Smooth muscle cell (in vitro differentiated cells): ENCODE measurements around the gene E2F4. TPM values are rescaled to one million over a fixed set of nuclear protein-coding genes. Genes with fewer than 3 reads are reported as not detected.
A peak's percentile ranks its signal among the peaks of the same experiment; 100 is the strongest.

Experiments
- DNase-seq: peaks from one replicate; lab custom pipeline; 2025; ENCODE audit not compliant: unreplicated experiment; lab: John Stamatoyannopoulos, UW
- H2AFZ ChIP-seq: fragments of 200-600 bp; sonication (generic); 2 replicates; pipeline ENCODE4 v1.6.0; 2016; ENCODE audit warnings: antibody characterized with exemption, low read depth, mild to moderate bottlenecking
- H3F3A ChIP-seq: fragments of 200-600 bp; sonication (generic); 2 replicates; pipeline ENCODE4 v1.6.0; 2017; ENCODE audit warnings: antibody characterized with exemption, low read depth
- H3K27ac ChIP-seq: fragments of 200-600 bp; sonication (generic); 2 replicates; pipeline ENCODE4 v1.5.1; 2016; ENCODE audit warnings: low read depth, mild to moderate bottlenecking
- H3K27me3 ChIP-seq: fragments of 200-600 bp; sonication (generic); 2 replicates; pipeline ENCODE4 v1.6.1; 2016; ENCODE audit warnings: low read depth, mild to moderate bottlenecking
- H3K36me3 ChIP-seq: fragments of 200-600 bp; sonication (generic); 2 replicates; pipeline ENCODE4 v1.5.1; 2016; ENCODE audit warnings: low read depth
- H3K4me1 ChIP-seq: fragments of 200-600 bp; sonication (generic); 2 replicates; pipeline ENCODE4 v1.5.1; 2016; ENCODE audit warnings: low read depth
- H3K4me2 ChIP-seq: fragments of 200-600 bp; sonication (generic); 2 replicates; pipeline ENCODE4 v1.6.0; 2016; ENCODE audit warnings: mild to moderate bottlenecking
- H3K4me3 ChIP-seq: fragments of 200-600 bp; sonication (generic); 2 replicates; pipeline ENCODE4 v1.5.1; 2016; ENCODE audit warnings: mild to moderate bottlenecking
- H3K79me2 ChIP-seq: fragments of 200-600 bp; sonication (generic); 2 replicates; pipeline ENCODE4 v1.6.0; 2016; ENCODE audit warnings: low read depth, mild to moderate bottlenecking
- H3K9ac ChIP-seq: fragments of 200-600 bp; sonication (generic); 2 replicates; pipeline ENCODE4 v1.6.0; 2016; ENCODE audit warnings: low read depth
- H3K9me3 ChIP-seq: fragments of 200-600 bp; sonication (generic); replicated peaks from 2 replicates; pipeline ENCODE4 v1.5.1; 2016; ENCODE audit warnings: low read depth
- H4K20me1 ChIP-seq: fragments of 200-600 bp; sonication (generic); 2 replicates; pipeline ENCODE4 v1.6.0; 2016; ENCODE audit warnings: low read depth
- WGBS: methylation state at CpG from one replicate; pipeline ENCODE4 v1.1.7; 2016; ENCODE audit warnings: low lambda C conversion rate; 5-methylcytosine and 5-hydroxymethylcytosine counted together
- polyA plus RNA-seq: library from polyadenylated mRNA; unstranded; fragments of >200 nt; fragmentation: Nextera tagmentation; extraction: Ambion mirVana; gene quantifications from 2 replicates; pipeline ENCODE4 v1.2.1, GENCODE V29; 2016
- total RNA-seq: library from RNA; depleted of rRNA; stranded (reverse); fragments of >200 nt; gene quantifications from 2 replicates; pipeline ENCODE4 v1.2.3, GENCODE V29; 2014
- TF ChIP-seq, protein P1 (sequence below): fragments of 200-600 bp; sonication (generic); IDR thresholded peaks from 2 replicates; pipeline ENCODE4 v1.5.1; 2017; ENCODE audit warnings: borderline replicate concordance, mild to moderate bottlenecking, antibody characterized with exemption; ENCODE audit not compliant: insufficient read depth, poor library complexity, severe bottlenecking

The E2F4 gene
- total and polyA plus RNA-seq, 2 experiments from 2014 or later, result 49.9 to 53.8 TPM

DNA sequence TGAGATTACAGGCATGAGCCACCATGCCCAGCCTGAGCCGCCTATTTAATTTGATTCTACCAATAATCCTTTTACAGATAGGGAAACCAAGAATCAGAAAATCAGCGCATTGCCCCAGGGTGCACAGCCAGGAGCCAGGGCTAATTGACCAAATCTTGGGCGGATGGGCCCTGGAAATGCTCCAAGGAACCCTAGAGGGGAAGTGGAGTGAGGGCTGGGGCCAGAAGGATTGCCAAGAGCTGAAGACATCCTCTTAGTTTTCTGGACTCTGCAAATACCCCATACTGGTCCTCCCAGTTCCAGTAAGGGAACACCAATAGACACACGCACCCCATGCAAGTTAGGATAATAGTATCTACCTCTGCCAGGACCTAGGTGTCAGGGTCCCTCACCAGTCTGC lies 51.5 kb downstream of the E2F4 start:
- Histone ChIP-seq H3K9ac (peak overlapping the region; percentile 79), H3K27ac (peak overlapping the region; percentile 97)

DNA sequence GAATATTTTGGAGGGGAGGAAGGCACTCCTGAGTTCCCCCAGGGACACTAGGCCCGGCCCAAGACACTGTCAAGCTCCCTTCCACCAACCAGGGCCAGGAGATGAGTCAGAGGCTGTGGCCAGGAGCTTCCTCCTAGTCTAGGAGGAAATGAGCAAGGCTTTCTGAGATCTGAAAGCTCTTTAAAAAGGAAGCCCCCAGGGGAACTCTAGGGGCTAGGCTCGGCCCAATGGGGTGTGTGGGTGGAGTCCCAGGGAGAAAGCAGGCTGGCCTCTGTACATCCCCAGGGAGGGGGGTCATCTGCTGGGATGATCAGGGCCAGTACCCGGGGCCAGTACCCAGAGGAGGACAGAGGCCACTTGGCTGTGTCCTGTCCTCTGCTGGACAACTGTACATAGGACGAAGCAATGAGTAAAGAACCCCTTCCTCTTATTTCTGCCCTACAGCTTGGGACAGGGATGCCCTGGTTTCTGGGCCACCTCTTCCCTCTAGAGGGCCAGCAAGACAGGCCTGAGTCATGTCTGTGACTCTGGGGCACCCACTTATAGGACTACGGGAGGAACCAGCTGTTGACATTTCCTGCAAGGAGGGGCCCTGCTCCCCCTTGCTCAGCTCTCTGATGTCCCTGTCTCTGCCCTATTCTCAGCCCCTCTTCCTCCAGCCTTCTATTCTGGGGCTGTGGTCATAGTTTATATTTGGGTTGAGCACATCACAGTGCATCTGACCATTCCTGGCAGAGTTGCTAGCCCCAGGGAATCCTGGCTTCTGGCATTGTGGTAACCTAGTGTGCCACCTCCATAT lies 52.6 kb downstream of the E2F4 start:
- H2AFZ ChIP-seq, result no peak overlapping the region
- peak overlapping the region; percentile 99 for H3K4me2 ChIP-seq
- H3K4me1 ChIP-seq, result peaks cover 39% of the 10 kb centered on the region
- H3K9ac ChIP-seq, result peak overlapping the region; percentile 79
- H3K9me3 ChIP-seq, result no peaks in the 10 kb centered on the region
- peak; percentile 35 for DNase-seq
- H3K36me3 ChIP-seq, result no peaks in the 10 kb centered on the region
- H3K27ac ChIP-seq, result peak overlapping the region; percentile 97
- H3K27me3 ChIP-seq, result no peaks in the 10 kb centered on the region
- no peak overlapping the region for H3K4me3 ChIP-seq
- no peaks in the 10 kb centered on the region for H4K20me1 ChIP-seq
- 11% methylated on average over 5 of the region's 5 CpGs for WGBS
- peaks cover 20% of the 10 kb centered on the region for H3K79me2 ChIP-seq
- TF ChIP-seq, protein P1, sequence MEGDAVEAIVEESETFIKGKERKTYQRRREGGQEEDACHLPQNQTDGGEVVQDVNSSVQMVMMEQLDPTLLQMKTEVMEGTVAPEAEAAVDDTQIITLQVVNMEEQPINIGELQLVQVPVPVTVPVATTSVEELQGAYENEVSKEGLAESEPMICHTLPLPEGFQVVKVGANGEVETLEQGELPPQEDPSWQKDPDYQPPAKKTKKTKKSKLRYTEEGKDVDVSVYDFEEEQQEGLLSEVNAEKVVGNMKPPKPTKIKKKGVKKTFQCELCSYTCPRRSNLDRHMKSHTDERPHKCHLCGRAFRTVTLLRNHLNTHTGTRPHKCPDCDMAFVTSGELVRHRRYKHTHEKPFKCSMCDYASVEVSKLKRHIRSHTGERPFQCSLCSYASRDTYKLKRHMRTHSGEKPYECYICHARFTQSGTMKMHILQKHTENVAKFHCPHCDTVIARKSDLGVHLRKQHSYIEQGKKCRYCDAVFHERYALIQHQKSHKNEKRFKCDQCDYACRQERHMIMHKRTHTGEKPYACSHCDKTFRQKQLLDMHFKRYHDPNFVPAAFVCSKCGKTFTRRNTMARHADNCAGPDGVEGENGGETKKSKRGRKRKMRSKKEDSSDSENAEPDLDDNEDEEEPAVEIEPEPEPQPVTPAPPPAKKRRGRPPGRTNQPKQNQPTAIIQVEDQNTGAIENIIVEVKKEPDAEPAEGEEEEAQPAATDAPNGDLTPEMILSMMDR, result no peak
- peaks cover 66% of the 10 kb centered on the region for H3F3A ChIP-seq

More for the DNA sequence above, 51.5 kb downstream of the E2F4 start:
- H4K20me1 ChIP-seq, result no peaks in the 10 kb centered on the region
- H3K4me3 ChIP-seq, result no peak overlapping the region
- H3K4me1 ChIP-seq, result peaks cover 32% of the 10 kb centered on the region
- H3K4me2 ChIP-seq, result peak overlapping the region; percentile 99
- WGBS, result 90% methylated on average over 4 of the region's 4 CpGs
- no peaks in the 10 kb centered on the region for H3K36me3 ChIP-seq
- no peak for DNase-seq
- H3K79me2 ChIP-seq, result peaks cover 20% of the 10 kb centered on the region
- no peak overlapping the region for H2AFZ ChIP-seq
- no peaks in the 10 kb centered on the region for H3K9me3 ChIP-seq
- no peaks in the 10 kb centered on the region for H3K27me3 ChIP-seq
- peaks cover 67% of the 10 kb centered on the region for H3F3A ChIP-seq
- TF ChIP-seq, protein P1, result no peak

DNA sequence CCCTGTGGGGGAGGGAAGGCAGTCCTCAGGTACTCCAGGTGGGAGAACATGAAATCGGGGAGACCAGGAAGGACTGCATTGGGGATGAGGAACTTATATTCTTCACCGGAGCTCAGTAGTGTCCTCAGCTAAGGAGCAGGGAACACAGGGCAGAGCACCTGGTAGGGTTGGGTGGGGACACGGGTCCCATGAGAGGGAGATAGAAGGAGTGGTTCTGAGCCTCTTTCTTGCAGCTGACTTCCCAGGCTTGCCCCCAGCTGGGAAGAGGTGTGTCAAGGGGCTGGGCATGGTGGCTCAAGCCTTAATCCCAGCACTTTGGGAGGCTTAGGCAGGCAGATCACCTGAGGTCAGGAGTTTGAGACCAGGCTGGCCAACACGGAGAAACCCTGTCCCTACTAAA lies 53.2 kb downstream of the E2F4 start:
- Histone ChIP-seq H3K4me3 (peak overlapping the region; percentile 71), H2AFZ (no peak overlapping the region), H3K4me2 (peak overlapping the region; percentile 99), H3K27me3 (no peaks in the 10 kb centered on the region), H3K9me3 (no peaks in the 10 kb centered on the region), H3K9ac (peak overlapping the region; percentile 64), H3K79me2 (peaks cover 20% of the 10 kb centered on the region), H4K20me1 (no peaks in the 10 kb centered on the region), H3K36me3 (no peaks in the 10 kb centered on the region), H3K27ac (peak overlapping the region; percentile 97), H3K4me1 (peaks cover 39% of the 10 kb centered on the region), H3F3A (peaks cover 60% of the 10 kb centered on the region)
- TF ChIP-seq, protein P1, result no peak
- DNase-seq, result no peak
- WGBS, result 78% methylated on average over 4 of the region's 4 CpGs
